ENCODE results near the gene LRP1B. TPM values are rescaled to one million over a fixed set of nuclear protein-coding genes. Genes with fewer than 3 reads are reported as not detected.

LRP1B gene
- total RNA-seq, 6 experiments from 2014 or later = 0.06 to 1.7 (median 0.15) TPM; not detected in 1

- H3K9me3 ChIP-seq = no peaks in the 10 kb centered on the region
- TF ChIP-seq POLR2A (IDR thresholded peaks at IDR 0.05) = no peak
- TF ChIP-seq CTCF (IDR thresholded peaks at IDR 0.05) = no peak
- no peaks in the 10 kb centered on the region for H3K27me3 ChIP-seq
- ATAC-seq = no peak
- intact Hi-C loops (cut with DNase I) = no loop called here
- H3K4me1 ChIP-seq = no peaks in the 10 kb centered on the region
- DNase-seq = no peak
- H3K36me3 ChIP-seq = no peaks in the 10 kb centered on the region
- no peak overlapping the region for H3K27ac ChIP-seq
- H3K4me3 ChIP-seq = no peak overlapping the region
- 70% methylated on average over 3 of the region's 3 CpGs for WGBS (ENCODE audit: insufficient coverage, low coverage, low lambda C conversion rate, missing lambda C conversion rate)
These were observed 988.8 kb downstream of the LRP1B start for GRCh38 chr2:141142025-141142424.

- H3K27me3 ChIP-seq = no peaks in the 10 kb centered on the region
- intact Hi-C loops (cut with DNase I) = no loop called here
- WGBS (ENCODE audit: insufficient coverage, low coverage, low lambda C conversion rate, missing lambda C conversion rate) = 55% methylated on average over 4 of the region's 4 CpGs
- no peaks in the 10 kb centered on the region for H3K36me3 ChIP-seq
- DNase-seq = no peak
- no peak overlapping the region for H3K27ac ChIP-seq
- ATAC-seq = no peak
- TF ChIP-seq CTCF (IDR thresholded peaks at IDR 0.05) = no peak
- TF ChIP-seq POLR2A (IDR thresholded peaks at IDR 0.05) = no peak
- H3K4me1 ChIP-seq = no peaks in the 10 kb centered on the region
- H3K9me3 ChIP-seq = no peaks in the 10 kb centered on the region
- no peak overlapping the region for H3K4me3 ChIP-seq
These were observed 993.6 kb downstream of the LRP1B start for GRCh38 chr2:141137122-141137693.

GRCh38 chr2:141133883-141134282 is 996.9 kb downstream of the LRP1B start:
- intact Hi-C loops (cut with DNase I) = no loop called here
- no peak for ATAC-seq
- no peak for DNase-seq
- H3K36me3 ChIP-seq = no peaks in the 10 kb centered on the region
- 78% methylated on average over 4 of the region's 4 CpGs for WGBS (ENCODE audit: insufficient coverage, low coverage, low lambda C conversion rate, missing lambda C conversion rate)
- H3K27me3 ChIP-seq = no peaks in the 10 kb centered on the region
- no peak overlapping the region for H3K27ac ChIP-seq
- no peak overlapping the region for H3K4me3 ChIP-seq
- no peaks in the 10 kb centered on the region for H3K4me1 ChIP-seq
- TF ChIP-seq POLR2A (IDR thresholded peaks at IDR 0.05) (no peak), CTCF (IDR thresholded peaks at IDR 0.05) (no peak)
- H3K9me3 ChIP-seq = no peaks in the 10 kb centered on the region

- Histone ChIP-seq H3K9me3 (no peaks in the 10 kb centered on the region), H3K36me3 (no peaks in the 10 kb centered on the region), H3K27ac (no peak overlapping the region), H3K27me3 (no peaks in the 10 kb centered on the region), H3K4me1 (no peaks in the 10 kb centered on the region), H3K4me3 (no peak overlapping the region)
- DNase-seq = no peak
- ATAC-seq = no peak
- intact Hi-C loops (cut with DNase I) = no loop called here
- TF ChIP-seq POLR2A (IDR thresholded peaks at IDR 0.05) (no peak), CTCF (IDR thresholded peaks at IDR 0.05) (no peak)
- 22% methylated on average over 2 of the region's 2 CpGs for WGBS (ENCODE audit: insufficient coverage, low coverage, low lambda C conversion rate, missing lambda C conversion rate)
These were observed 1005.4 kb downstream of the LRP1B start for GRCh38 chr2:141125432-141125831.

- WGBS (ENCODE audit: insufficient coverage, low coverage, low lambda C conversion rate, missing lambda C conversion rate) = 37% methylated on average over 4 of the region's 4 CpGs
- DNase-seq (no peak), ATAC-seq (no peak)
- Histone ChIP-seq H3K27me3 (no peaks in the 10 kb centered on the region), H3K36me3 (no peaks in the 10 kb centered on the region), H3K4me3 (no peak overlapping the region), H3K4me1 (no peaks in the 10 kb centered on the region), H3K27ac (no peak overlapping the region), H3K9me3 (no peaks in the 10 kb centered on the region)
- intact Hi-C loops (cut with DNase I) = no loop called here
- TF ChIP-seq CTCF (IDR thresholded peaks at IDR 0.05) (no peak), POLR2A (IDR thresholded peaks at IDR 0.05) (no peak)
These were observed 1012.0 kb downstream of the LRP1B start for GRCh38 chr2:141118836-141119235.

All from right lobe of liver (tissue), 6 donors.